HCT116 (cell line): ENCODE data around the gene PTPN1. TPM values are rescaled to one million over a fixed set of nuclear protein-coding genes. Genes with fewer than 3 reads are reported as not detected.
A peak's percentile ranks its signal among the peaks of the same experiment; 100 is the strongest.

ENCODE experiments used
- ATAC-seq: fragments of 200-7000 bp; cut with Tn5 transposase; 2 replicates; pipeline ENCODE4 v1.9.1; 2020; ENCODE audit warnings: mild to moderate bottlenecking, moderate library complexity
- BruUV-seq: library from RNA; stranded (reverse); fragments of 400-500 nt; replicated peaks from 2 replicates; lab custom pipeline; 2021; lab: Mats Ljungman, UMichigan
- CTCF ChIA-PET: fragments of 300-600 bp; sonication (Branson Sonifier 250); formaldehyde crosslinking; loops from one replicate; lab custom pipeline; 2021; ENCODE audit warnings: antibody characterized with exemption; lab: Charles Lee
- POLR2A ChIA-PET: fragments of 300-600, 350-600 bp; sonication (Branson Sonifier 250); formaldehyde crosslinking; loops from one replicate; lab custom pipeline; 2021; ENCODE audit warnings: antibody characterized with exemption; lab: Charles Lee
- RAD21 ChIA-PET, 2 experiments: fragments of 300-600 bp; sonication (Branson Sonifier 250); formaldehyde crosslinking; loops; one replicate each; lab custom pipeline; 2023; ENCODE audit warnings: low total read pairs in 2 of 2; ENCODE audit not compliant: uncharacterized antibody in 2 of 2, unreplicated experiment in 2 of 2, low non-redundant PET in 1 of 2; lab: Charles Lee
- DNase-seq: peaks from one replicate; pipeline ENCODE4 v3.0.0-alpha.2; 2010; ENCODE audit warnings: low read depth, low spot score
- H2AFZ ChIP-seq: fragments of 200-600 bp; shearing (Covaris generic), sonication (generic); 2 replicates; pipeline ENCODE4 v1.6.1; 2017; ENCODE audit warnings: low read depth, mixed run types, mixed read lengths, antibody characterized with exemption, low read length; ENCODE audit not compliant: poor library complexity, severe bottlenecking
- H3K27ac ChIP-seq: 2 replicates; pipeline ENCODE4 v1.5.1; 2012; ENCODE audit warnings: low read depth, low read length
- H3K27me3 ChIP-seq: fragments of 200-600 bp; sonication (generic); 2 replicates; pipeline ENCODE4 v1.6.1; 2016; ENCODE audit warnings: mixed run types, low read length, mixed read lengths; ENCODE audit not compliant: insufficient read depth
- H3K36me3 ChIP-seq, 2 experiments: fragments of 200-500 bp in 1 of 2; fragments of 200-600 bp in 1 of 2; sonication (Bioruptor generic) in 1 of 2; sonication (generic) in 1 of 2; 2 replicates each; pipeline versions ENCODE4 v1.5.1 to v1.6.1; 2014 to 2016; ENCODE audit warnings: low read length in 2 of 2, inconsistent platforms in 1 of 2, mixed read lengths in 1 of 2, mixed run types in 1 of 2; ENCODE audit not compliant: insufficient read depth in 2 of 2, control insufficient read depth in 1 of 2
- H3K4me1 ChIP-seq, 2 experiments: fragments of 200-600 bp in 1 of 2; sonication (generic) in 1 of 2; 2 replicates each; pipeline versions ENCODE4 v1.5.1 to v1.6.1; 2012 to 2017; ENCODE audit warnings: low read length in 2 of 2, inconsistent platforms in 1 of 2, mild to moderate bottlenecking in 1 of 2, mixed read lengths in 1 of 2, mixed run types in 1 of 2, moderate library complexity in 1 of 2; ENCODE audit not compliant: insufficient read depth in 2 of 2, control insufficient read depth in 1 of 2
- H3K4me2 ChIP-seq: fragments of 200-600 bp; sonication (generic); 2 replicates; pipeline ENCODE4 v1.6.1; 2017; ENCODE audit warnings: mixed run types, low read length, mixed read lengths
- H3K4me3 ChIP-seq, 2 experiments: fragments of 200-600 bp in 1 of 2; sonication (generic) in 1 of 2; replicated peaks in 1 of 2; 2 replicates each; pipeline ENCODE4 v1.5.1; 2011 to 2016; ENCODE audit warnings: low read length in 2 of 2, control low read depth in 1 of 2, low read depth in 1 of 2, mild to moderate bottlenecking in 1 of 2, mixed read lengths in 1 of 2, mixed run types in 1 of 2
- H3K79me2 ChIP-seq: fragments of 200-600 bp; sonication (generic); 2 replicates; pipeline ENCODE4 v1.6.1; 2017; ENCODE audit warnings: mild to moderate bottlenecking, mixed run types, low read length, moderate library complexity, mixed read lengths; ENCODE audit not compliant: insufficient read depth
- H3K9ac ChIP-seq: fragments of 200-600 bp; sonication (generic); 2 replicates; pipeline ENCODE4 v1.6.1; 2016; ENCODE audit warnings: low read length, mixed read lengths
- H3K9me2 ChIP-seq: fragments of 200-600 bp; sonication (generic), shearing (Covaris generic); 2 replicates; pipeline ENCODE4 v1.6.1; 2017; ENCODE audit warnings: mixed run types, mild to moderate bottlenecking, moderate library complexity; ENCODE audit not compliant: insufficient read depth
- H3K9me3 ChIP-seq, 2 experiments: fragments of 200-500 bp in 1 of 2; fragments of 200-600 bp in 1 of 2; sonication (Bioruptor generic) in 1 of 2; sonication (generic) in 1 of 2; 2 replicates each; pipeline ENCODE4 v1.6.1; 2014 to 2017; ENCODE audit warnings: low read length in 2 of 2, mixed read lengths in 2 of 2, inconsistent platforms in 1 of 2, low read depth in 1 of 2, mild to moderate bottlenecking in 1 of 2, mixed run types in 1 of 2, moderate library complexity in 1 of 2; ENCODE audit not compliant: control insufficient read depth in 1 of 2, insufficient read depth in 1 of 2
- H4K20me1 ChIP-seq: fragments of 200-600 bp; sonication (generic), shearing (Covaris generic); 2 replicates; pipeline ENCODE4 v1.6.1; 2017; ENCODE audit warnings: mixed run types, mild to moderate bottlenecking, moderate library complexity; ENCODE audit not compliant: insufficient read depth
- ELF1 ChIP-seq: IDR thresholded peaks from 2 replicates; pipeline ENCODE4 v1.6.1; 2012; ENCODE audit warnings: low read depth, borderline replicate concordance
- EZH2 ChIP-seq: fragments of 200-600 bp; sonication (generic); IDR thresholded peaks from 2 replicates; pipeline ENCODE4 v1.6.1; 2017; ENCODE audit warnings: antibody characterized with exemption, mixed run types
- POLR2A ChIP-seq: IDR thresholded peaks from 2 replicates; pipeline ENCODE4 v1.7.0; 2011; ENCODE audit warnings: borderline replicate concordance; ENCODE audit not compliant: insufficient read depth, insufficient read length; ENCODE audit errors: extremely low read depth
- POLR2AphosphoS5 ChIP-seq: IDR thresholded peaks from 2 replicates; pipeline ENCODE4 v1.6.1; 2011; ENCODE audit warnings: mild to moderate bottlenecking, low read depth, low read length, moderate library complexity
- SP1 ChIP-seq: IDR thresholded peaks from 2 replicates; pipeline ENCODE4 v1.6.1; 2012; ENCODE audit warnings: low read depth
- YY1 ChIP-seq: IDR thresholded peaks from 2 replicates; pipeline ENCODE4 v1.6.1; 2011; ENCODE audit warnings: low read length, low read depth, moderate library complexity, mild to moderate bottlenecking; ENCODE audit not compliant: insufficient replicate concordance; ENCODE audit errors: extremely low read depth
- ZNF274 ChIP-seq: fragments of 200-500 bp; sonication (Bioruptor generic); IDR thresholded peaks from 2 replicates; pipeline ENCODE4 v1.6.1; 2014; ENCODE audit warnings: mild to moderate bottlenecking, low read depth, low read length, inconsistent platforms
- intact Hi-C: fragments of 100-400 bp; cut with micrococcal nuclease; formaldehyde crosslinking; loops from 2 replicates; pipeline ENCODE4 v1.10.0; 2022
- total RNA-seq: library from RNA; stranded (reverse); gene quantifications from one replicate; pipeline ENCODE4 v1.2.1, GENCODE V29; 2021; ENCODE audit not compliant: unreplicated experiment
- TF ChIP-seq, protein P1 (sequence below): IDR thresholded peaks from 2 replicates; pipeline ENCODE4 v1.6.1; 2012; ENCODE audit warnings: low read depth
- TF ChIP-seq, protein P2 (sequence below), 3 experiments: fragments of 200-600 bp in 1 of 3; sonication (generic) in 1 of 3; IDR thresholded peaks in 2 of 3; conservative IDR thresholded peaks in 1 of 3; 2 replicates each; pipeline ENCODE4 v1.5.1; 2012 to 2017; ENCODE audit warnings: low read depth in 2 of 3, low read length in 2 of 3, antibody characterized with exemption in 1 of 3, borderline replicate concordance in 1 of 3, control low read depth in 1 of 3, mild to moderate bottlenecking in 1 of 3, mixed read lengths in 1 of 3, mixed run types in 1 of 3, moderate library complexity in 1 of 3; ENCODE audit not compliant: insufficient read depth in 1 of 3

PTPN1 gene
- total RNA-seq, 1 experiment from 2014 or later: 47.5 TPM

DNA sequence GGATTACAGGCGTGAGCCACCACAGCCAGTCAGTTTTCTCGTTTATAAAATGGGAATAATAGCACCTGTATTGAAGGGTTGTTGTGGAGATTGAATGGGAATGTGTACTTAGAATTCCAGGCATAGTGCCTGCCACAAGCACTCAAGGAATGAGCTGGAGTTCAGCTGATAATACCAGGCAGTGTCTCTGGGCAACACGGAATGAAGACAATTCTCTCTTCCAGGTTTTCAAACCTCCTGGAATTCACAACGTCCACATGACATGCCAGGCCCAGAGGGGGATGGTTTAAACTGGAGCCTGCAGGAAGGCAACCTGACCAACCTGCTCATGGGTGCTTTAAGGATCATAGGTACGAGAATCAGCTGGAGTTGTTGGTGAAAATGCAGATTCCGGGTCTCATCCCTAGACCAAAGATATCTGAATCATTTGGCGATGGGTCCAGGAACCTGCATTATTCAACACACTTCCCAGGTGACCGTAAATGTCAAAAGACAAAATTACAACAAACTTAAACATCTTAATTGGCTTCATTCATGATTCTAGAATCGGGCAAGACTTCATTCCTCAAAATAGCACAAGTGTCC, 1.9 kb upstream of the PTPN1 start:
- Histone ChIP-seq H3K9me2 (no peaks in the 10 kb centered on the region), H3K79me2 (peaks cover 31% of the 10 kb centered on the region), H3K4me1 (peaks cover 19 to 59% of the 10 kb centered on the region in 2 experiments), H3K4me3 (no peak overlapping the region), H3K27me3 (no peaks in the 10 kb centered on the region), H3K9me3 (no peaks in the 10 kb centered on the region), H3K27ac (no peak overlapping the region), H4K20me1 (peaks cover 8% of the 10 kb centered on the region; the same call in 1 of the 2 replicates), H2AFZ (peak overlapping the region; percentile 63), H3K36me3 (no peaks in the 10 kb centered on the region), H3K4me2 (no peak overlapping the region), H3K9ac (no peak overlapping the region)
- ChIA-PET RAD21 (no interaction called here), CTCF (no interaction called here), POLR2A (no interaction called here)
- DNase-seq (no peak), ATAC-seq (no peak)
- no peak for TF ChIP-seq ZNF274
- intact Hi-C loops: no loop called here
- BruUV-seq: no TSS peak

DNA sequence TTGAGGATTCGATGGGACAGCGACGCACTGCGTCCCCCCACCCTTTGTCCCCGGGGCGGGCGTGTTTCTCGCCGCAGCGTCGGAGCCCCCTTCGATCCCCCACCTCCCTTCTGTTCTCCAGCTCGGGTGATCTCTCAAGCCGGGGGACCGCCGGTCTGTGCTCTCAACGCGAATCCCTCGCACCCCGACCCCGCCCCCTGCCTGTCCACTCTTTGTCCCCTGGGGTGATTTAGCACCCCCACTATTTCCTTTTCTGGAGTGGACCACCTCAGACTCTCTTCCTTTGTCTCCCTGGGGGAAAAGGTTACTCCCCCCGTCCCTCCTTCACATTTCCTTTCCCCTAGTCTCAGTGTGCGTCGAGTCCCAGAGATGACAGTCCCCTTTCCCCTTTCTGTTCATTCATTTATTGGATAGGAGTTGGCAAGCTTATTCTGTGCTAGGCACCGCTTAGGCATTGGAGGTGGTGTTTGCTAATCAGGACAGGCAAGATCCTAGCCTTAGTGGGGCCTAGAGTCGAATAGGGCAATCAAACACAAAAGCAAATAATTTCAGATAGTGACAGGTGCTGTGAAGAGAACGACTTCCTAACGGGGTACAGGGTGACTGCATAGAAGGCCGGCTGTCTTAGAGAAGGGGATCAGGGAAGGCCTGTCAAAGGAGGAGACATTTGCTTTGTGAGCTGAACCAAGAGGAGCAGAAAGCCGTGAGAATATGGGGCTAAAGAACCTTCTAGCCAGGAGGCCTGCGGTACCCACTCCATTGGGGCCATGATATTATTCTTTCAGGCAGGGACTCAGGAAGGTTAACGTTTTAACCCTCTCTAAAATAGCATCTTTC, 741 bp downstream of the PTPN1 start:
- Histone ChIP-seq H3K4me1 (peaks cover 19 to 58% of the 10 kb centered on the region in 2 experiments), H3K79me2 (peaks cover 57% of the 10 kb centered on the region), H3K27ac (peak overlapping the region; percentile 54), H3K27me3 (no peaks in the 10 kb centered on the region), H3K36me3 (no peaks in the 10 kb centered on the region), H3K9me2 (no peaks in the 10 kb centered on the region), H3K4me2 (peak overlapping the region; percentile 96), H3K4me3 (peak overlapping the region; percentile 88 to 95), H4K20me1 (peaks cover 8% of the 10 kb centered on the region; the same call in 1 of the 2 replicates), H2AFZ (no peak overlapping the region), H3K9me3 (no peaks in the 10 kb centered on the region), H3K9ac (peak overlapping the region; percentile 91)
- intact Hi-C loops: loop anchor here (5.0 kb wide), 1 partner anchor 46 kb away; no protein-coding TSS in a partner anchor
- ChIA-PET POLR2A (interaction anchor here (0.8 to 1.3 kb wide), 4 partner anchors 9 to 25 kb away, joined by 3 to 4 read pairs (median 4); no protein-coding TSS in a partner anchor), CTCF (interaction anchor here (1.2 kb wide), 1 partner anchor 64 kb away, joined by 3 read pairs; no protein-coding TSS in a partner anchor), RAD21 (no interaction called here)
- ATAC-seq: no peak
- TSS peak; percentile 41 for BruUV-seq
- no peak for DNase-seq
- TF ChIP-seq ELF1 (no peak), POLR2A (no peak), EZH2 (no peak), POLR2AphosphoS5 (no peak), SP1 (no peak), ZNF274 (no peak), YY1 (no peak)
- TF ChIP-seq, protein P1, sequence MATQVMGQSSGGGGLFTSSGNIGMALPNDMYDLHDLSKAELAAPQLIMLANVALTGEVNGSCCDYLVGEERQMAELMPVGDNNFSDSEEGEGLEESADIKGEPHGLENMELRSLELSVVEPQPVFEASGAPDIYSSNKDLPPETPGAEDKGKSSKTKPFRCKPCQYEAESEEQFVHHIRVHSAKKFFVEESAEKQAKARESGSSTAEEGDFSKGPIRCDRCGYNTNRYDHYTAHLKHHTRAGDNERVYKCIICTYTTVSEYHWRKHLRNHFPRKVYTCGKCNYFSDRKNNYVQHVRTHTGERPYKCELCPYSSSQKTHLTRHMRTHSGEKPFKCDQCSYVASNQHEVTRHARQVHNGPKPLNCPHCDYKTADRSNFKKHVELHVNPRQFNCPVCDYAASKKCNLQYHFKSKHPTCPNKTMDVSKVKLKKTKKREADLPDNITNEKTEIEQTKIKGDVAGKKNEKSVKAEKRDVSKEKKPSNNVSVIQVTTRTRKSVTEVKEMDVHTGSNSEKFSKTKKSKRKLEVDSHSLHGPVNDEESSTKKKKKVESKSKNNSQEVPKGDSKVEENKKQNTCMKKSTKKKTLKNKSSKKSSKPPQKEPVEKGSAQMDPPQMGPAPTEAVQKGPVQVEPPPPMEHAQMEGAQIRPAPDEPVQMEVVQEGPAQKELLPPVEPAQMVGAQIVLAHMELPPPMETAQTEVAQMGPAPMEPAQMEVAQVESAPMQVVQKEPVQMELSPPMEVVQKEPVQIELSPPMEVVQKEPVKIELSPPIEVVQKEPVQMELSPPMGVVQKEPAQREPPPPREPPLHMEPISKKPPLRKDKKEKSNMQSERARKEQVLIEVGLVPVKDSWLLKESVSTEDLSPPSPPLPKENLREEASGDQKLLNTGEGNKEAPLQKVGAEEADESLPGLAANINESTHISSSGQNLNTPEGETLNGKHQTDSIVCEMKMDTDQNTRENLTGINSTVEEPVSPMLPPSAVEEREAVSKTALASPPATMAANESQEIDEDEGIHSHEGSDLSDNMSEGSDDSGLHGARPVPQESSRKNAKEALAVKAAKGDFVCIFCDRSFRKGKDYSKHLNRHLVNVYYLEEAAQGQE: no peak
- TF ChIP-seq, protein P2, sequence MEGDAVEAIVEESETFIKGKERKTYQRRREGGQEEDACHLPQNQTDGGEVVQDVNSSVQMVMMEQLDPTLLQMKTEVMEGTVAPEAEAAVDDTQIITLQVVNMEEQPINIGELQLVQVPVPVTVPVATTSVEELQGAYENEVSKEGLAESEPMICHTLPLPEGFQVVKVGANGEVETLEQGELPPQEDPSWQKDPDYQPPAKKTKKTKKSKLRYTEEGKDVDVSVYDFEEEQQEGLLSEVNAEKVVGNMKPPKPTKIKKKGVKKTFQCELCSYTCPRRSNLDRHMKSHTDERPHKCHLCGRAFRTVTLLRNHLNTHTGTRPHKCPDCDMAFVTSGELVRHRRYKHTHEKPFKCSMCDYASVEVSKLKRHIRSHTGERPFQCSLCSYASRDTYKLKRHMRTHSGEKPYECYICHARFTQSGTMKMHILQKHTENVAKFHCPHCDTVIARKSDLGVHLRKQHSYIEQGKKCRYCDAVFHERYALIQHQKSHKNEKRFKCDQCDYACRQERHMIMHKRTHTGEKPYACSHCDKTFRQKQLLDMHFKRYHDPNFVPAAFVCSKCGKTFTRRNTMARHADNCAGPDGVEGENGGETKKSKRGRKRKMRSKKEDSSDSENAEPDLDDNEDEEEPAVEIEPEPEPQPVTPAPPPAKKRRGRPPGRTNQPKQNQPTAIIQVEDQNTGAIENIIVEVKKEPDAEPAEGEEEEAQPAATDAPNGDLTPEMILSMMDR (IDR thresholded peaks at IDR 0.05 in 2 of 3, conservative IDR thresholded peaks at IDR 0.05 in 1 of 3; ENCODE audit: borderline replicate concordance in 1 of 3, insufficient read depth in 1 of 3, low read depth in 2 of 3, low read length in 2 of 3): no peak
